HUES6 (cell line): Measurements from ENCODE around the gene WDR20.
"Not testable (repeated sequence)": the region's sequence is repeated elsewhere in the genome, so short reads cannot be mapped to it uniquely, and the experiment has no call there.

Source experiments
- H3K27ac ChIP-seq: 2 replicates; pipeline ENCODE4 v1.7.0; 2013; ENCODE audit warnings: low read depth, mild to moderate bottlenecking, low read length, inconsistent platforms
- H3K27me3 ChIP-seq: 2 replicates; pipeline ENCODE4 v1.6.1; 2013; ENCODE audit warnings: low read length; ENCODE audit not compliant: control insufficient read depth, insufficient read depth
- H3K36me3 ChIP-seq: 2 replicates; pipeline ENCODE4 v1.6.1; 2013; ENCODE audit warnings: low read length; ENCODE audit not compliant: control insufficient read depth, insufficient read depth
- H3K4me1 ChIP-seq: 2 replicates; pipeline ENCODE4 v1.6.1; 2013; ENCODE audit warnings: low read length; ENCODE audit not compliant: control insufficient read depth, insufficient read depth
- H3K4me3 ChIP-seq: 2 replicates; pipeline ENCODE4 v1.5.1; 2013; ENCODE audit warnings: low read depth, low read length
- H3K9ac ChIP-seq: one replicate; pipeline ENCODE4 v1.6.1; 2013; ENCODE audit warnings: mild to moderate bottlenecking, low read length
- H3K9me3 ChIP-seq: 2 replicates; pipeline ENCODE4 v1.6.1; 2013; ENCODE audit warnings: low read depth, low read length; ENCODE audit not compliant: control insufficient read depth, insufficient read depth

Gene WDR20

GRCh38 chr14:102150083-102150482 is 10.4 kb downstream of the WDR20 start:
- Histone ChIP-seq H3K4me3 (no peak overlapping the region), H3K4me1 (peaks cover 11% of the 10 kb centered on the region), H3K9me3 (no peaks in the 10 kb centered on the region), H3K27ac (no peak overlapping the region), H3K36me3 (peaks cover 12% of the 10 kb centered on the region), H3K9ac (no peak overlapping the region), H3K27me3 (no peaks in the 10 kb centered on the region)

- peaks cover 12% of the 10 kb centered on the region; the same call in 1 of the 2 replicates for H3K36me3 ChIP-seq
- H3K27ac ChIP-seq = no peak overlapping the region
- peaks cover 11% of the 10 kb centered on the region for H3K4me1 ChIP-seq
- H3K9me3 ChIP-seq = no peaks in the 10 kb centered on the region
- no peak overlapping the region for H3K9ac ChIP-seq
- no peaks in the 10 kb centered on the region for H3K27me3 ChIP-seq
- H3K4me3 ChIP-seq = no peak overlapping the region
Observed at GRCh38 chr14:102150744-102151143, 11.0 kb downstream of the WDR20 start.

- not testable (repeated sequence) for H3K9ac ChIP-seq, H3K27me3 ChIP-seq, H3K9me3 ChIP-seq, H3K27ac ChIP-seq, H3K4me3 ChIP-seq
- peaks cover 11% of the 10 kb centered on the region for H3K4me1 ChIP-seq
- peaks cover 12% of the 10 kb centered on the region; the same call in 1 of the 2 replicates for H3K36me3 ChIP-seq
Observed at GRCh38 chr14:102151411-102151810, 11.7 kb downstream of the WDR20 start.

DNA sequence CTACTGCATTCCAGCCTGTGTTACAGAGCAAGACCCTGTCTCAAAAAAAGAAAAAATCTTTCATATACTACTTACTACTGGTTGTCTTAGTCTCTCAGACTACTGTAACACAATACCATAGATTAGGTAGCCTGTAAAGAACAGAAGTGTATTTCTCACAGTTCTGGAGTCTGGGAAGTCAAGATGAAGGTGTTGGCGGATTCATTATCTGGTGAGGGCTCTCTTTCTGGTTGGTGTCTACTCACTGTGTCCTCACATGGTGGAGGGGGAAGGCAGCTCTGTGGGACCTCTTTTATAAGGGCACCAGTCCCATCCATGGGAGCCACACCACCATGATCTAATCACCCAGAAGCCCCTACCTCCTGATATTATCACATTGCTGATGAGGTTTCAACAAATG is 14.4 kb downstream of the WDR20 start:
- H3K4me1 ChIP-seq = peaks cover 16% of the 10 kb centered on the region
- H3K9me3 ChIP-seq = no peaks in the 10 kb centered on the region
- no peak overlapping the region for H3K27ac ChIP-seq
- H3K36me3 ChIP-seq = peaks cover 12% of the 10 kb centered on the region; the same call in 1 of the 2 replicates
- H3K4me3 ChIP-seq = no peak overlapping the region
- no peak overlapping the region for H3K9ac ChIP-seq
- H3K27me3 ChIP-seq = no peaks in the 10 kb centered on the region

- Histone ChIP-seq H3K9ac (no peak overlapping the region), H3K4me3 (no peak overlapping the region), H3K4me1 (peaks cover 16% of the 10 kb centered on the region), H3K27me3 (no peaks in the 10 kb centered on the region), H3K9me3 (no peaks in the 10 kb centered on the region), H3K36me3 (peaks cover 12% of the 10 kb centered on the region; the same call in 1 of the 2 replicates), H3K27ac (no peak overlapping the region)
Observed at GRCh38 chr14:102154821-102155549, 15.3 kb downstream of the WDR20 start.

DNA sequence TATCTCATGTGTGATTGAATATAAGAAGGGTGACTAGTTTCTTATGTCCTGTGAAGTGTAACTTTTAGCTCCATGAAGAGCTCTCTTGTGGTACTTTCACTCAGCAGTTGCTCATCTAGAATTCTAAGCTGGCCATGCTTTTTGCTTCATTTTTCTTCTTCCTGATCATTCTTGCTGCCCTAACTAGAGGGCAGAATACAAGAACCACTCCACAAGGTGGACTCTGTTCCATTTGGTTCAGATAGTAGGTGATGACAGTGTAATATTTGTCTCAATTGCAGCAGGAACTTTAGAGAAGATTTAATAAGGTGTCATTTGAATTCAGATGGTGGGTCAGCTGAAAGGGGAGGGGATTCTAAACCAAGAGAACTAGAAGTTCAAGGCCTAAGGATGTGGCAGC is 17.6 kb downstream of the WDR20 start:
- H3K27me3 ChIP-seq = no peaks in the 10 kb centered on the region
- peaks cover 6% of the 10 kb centered on the region; the same call in 1 of the 2 replicates for H3K36me3 ChIP-seq
- H3K9me3 ChIP-seq = no peaks in the 10 kb centered on the region
- peaks cover 16% of the 10 kb centered on the region for H3K4me1 ChIP-seq
- no peak overlapping the region for H3K27ac ChIP-seq
- H3K9ac ChIP-seq = no peak overlapping the region
- H3K4me3 ChIP-seq = no peak overlapping the region

GRCh38 chr14:102158797-102159196 is 19.1 kb downstream of the WDR20 start:
- peaks cover 16% of the 10 kb centered on the region for H3K4me1 ChIP-seq
- no peaks in the 10 kb centered on the region for H3K36me3 ChIP-seq
- no peak overlapping the region for H3K27ac ChIP-seq
- H3K9me3 ChIP-seq = no peaks in the 10 kb centered on the region
- H3K4me3 ChIP-seq = no peak overlapping the region
- H3K9ac ChIP-seq = no peak overlapping the region
- H3K27me3 ChIP-seq = no peaks in the 10 kb centered on the region

DNA sequence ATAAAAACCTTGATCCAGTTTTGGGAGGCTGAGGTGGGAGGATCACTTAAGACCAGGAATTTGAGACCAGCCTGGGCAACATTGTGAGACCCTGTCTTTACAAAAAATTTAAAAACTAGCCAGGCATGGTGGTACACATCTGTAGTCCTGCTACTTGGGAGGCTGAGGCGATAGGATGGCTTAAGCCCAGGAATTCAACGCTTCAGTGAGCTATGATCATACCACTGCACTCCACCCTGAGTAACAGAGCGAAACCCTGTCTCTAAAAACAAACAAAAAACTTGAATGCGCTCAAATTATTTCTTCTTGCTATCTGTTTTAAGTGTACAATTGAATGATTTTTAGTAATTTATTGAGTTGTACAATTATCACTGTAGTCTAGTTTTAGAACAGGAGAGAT is 20.1 kb downstream of the WDR20 start:
- H3K9me3 ChIP-seq = no peaks in the 10 kb centered on the region
- peaks cover 7% of the 10 kb centered on the region for H3K4me1 ChIP-seq
- no peaks in the 10 kb centered on the region for H3K36me3 ChIP-seq
- no peak overlapping the region for H3K4me3 ChIP-seq
- H3K27ac ChIP-seq = no peak overlapping the region
- no peaks in the 10 kb centered on the region for H3K27me3 ChIP-seq
- H3K9ac ChIP-seq = no peak overlapping the region

GRCh38 chr14:102162487-102162886 is 22.8 kb downstream of the WDR20 start:
- no peaks in the 10 kb centered on the region for H3K27me3 ChIP-seq
- no peaks in the 10 kb centered on the region for H3K36me3 ChIP-seq
- H3K4me3 ChIP-seq = no peak overlapping the region
- no peaks in the 10 kb centered on the region for H3K9me3 ChIP-seq
- no peak overlapping the region for H3K27ac ChIP-seq
- no peak overlapping the region for H3K9ac ChIP-seq
- peaks cover 4% of the 10 kb centered on the region; the same call in 1 of the 2 replicates for H3K4me1 ChIP-seq

DNA sequence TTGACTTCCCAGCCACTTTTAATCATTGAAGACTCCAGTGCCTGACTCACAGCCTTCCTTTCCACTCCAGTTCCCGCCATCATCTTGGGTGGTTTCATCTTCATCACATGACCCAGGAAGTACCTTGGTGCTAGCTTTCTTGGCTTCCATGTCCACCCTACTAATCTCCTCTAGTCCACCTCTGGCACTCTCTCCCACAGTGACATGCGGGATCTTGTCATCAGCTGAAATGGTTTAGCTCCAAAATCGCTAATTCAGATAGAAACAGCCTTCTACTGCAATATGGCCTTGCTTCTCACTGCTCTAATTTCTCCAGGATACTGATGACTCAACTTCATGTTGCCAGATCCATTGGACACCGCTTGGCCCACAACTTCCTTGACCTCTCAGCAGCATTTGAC is 24.5 kb downstream of the WDR20 start:
- no peak overlapping the region for H3K27ac ChIP-seq
- no peak overlapping the region for H3K4me3 ChIP-seq
- H3K9ac ChIP-seq = no peak overlapping the region
- no peaks in the 10 kb centered on the region for H3K4me1 ChIP-seq
- no peaks in the 10 kb centered on the region for H3K9me3 ChIP-seq
- no peaks in the 10 kb centered on the region for H3K36me3 ChIP-seq
- H3K27me3 ChIP-seq = no peaks in the 10 kb centered on the region

DNA sequence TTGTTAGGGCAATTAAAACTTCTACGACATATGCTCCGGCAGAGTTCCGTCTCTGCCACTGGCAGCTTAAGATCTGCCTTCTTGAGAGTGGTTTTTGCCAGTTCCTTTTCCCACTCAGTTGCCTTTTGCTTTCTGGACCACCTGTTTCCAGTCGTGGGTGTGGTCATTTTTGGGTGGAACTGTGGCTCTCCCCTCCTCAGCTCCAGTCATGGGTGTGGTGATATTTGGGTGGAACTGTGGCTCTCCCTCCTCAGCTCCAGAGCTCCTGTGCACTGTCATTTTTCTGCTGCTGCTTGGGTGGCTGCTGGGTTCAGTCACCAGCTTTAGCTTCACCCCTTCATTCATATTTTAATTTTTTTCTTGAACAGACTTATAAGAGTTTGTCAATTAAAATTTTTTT is 25.3 kb downstream of the WDR20 start:
- Histone ChIP-seq H3K27me3 (no peaks in the 10 kb centered on the region), H3K27ac (no peak overlapping the region), H3K4me1 (no peaks in the 10 kb centered on the region), H3K9me3 (no peaks in the 10 kb centered on the region), H3K4me3 (no peak overlapping the region), H3K36me3 (no peaks in the 10 kb centered on the region), H3K9ac (no peak overlapping the region)
